Measurements from ENCODE around the gene ZNF22.

Gene ZNF22

DNA sequence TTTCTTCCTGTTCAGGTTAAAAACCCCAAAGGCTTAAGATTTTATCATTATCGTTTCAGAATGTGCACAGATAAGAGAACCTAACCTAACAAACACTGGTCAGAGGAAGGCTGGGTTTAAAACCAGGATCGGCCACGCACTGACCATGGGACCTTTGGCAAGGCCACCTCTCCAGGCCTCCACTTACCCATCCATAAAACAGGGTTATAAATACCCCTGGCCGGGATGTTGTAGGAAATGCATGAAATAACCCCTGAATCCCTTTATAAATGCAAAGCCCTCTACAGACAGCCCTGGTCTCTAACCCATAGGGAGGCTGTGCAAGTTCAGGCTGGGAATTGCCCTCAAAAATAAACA, 22.5 kb upstream of the ZNF22 start:
- DNase-seq = no peak

GRCh38 chr10:44978570-44979280, 22.0 kb upstream of the ZNF22 start, which contains the start of gene DEPP1:
Gene DEPP1, minus strand, starts transcription at chr10:44978809. Its CDS starts 779 bp downstream, at chr10:44978030.
- no peak for DNase-seq

GRCh38 chr10:44979281-44980191, 21.2 kb upstream of the ZNF22 start:
- DNase-seq = no peak

GRCh38 chr10:44980309-44981171, 20.2 kb upstream of the ZNF22 start:
- DNase-seq = no peak

GRCh38 chr10:44981172-44982113, 19.3 kb upstream of the ZNF22 start:
- no peak for DNase-seq

GRCh38 chr10:44982114-44982460, 18.6 kb upstream of the ZNF22 start:
- no peak for DNase-seq

GRCh38 chr10:44982496-44982895, 18.2 kb upstream of the ZNF22 start:
- no peak for DNase-seq

DNA sequence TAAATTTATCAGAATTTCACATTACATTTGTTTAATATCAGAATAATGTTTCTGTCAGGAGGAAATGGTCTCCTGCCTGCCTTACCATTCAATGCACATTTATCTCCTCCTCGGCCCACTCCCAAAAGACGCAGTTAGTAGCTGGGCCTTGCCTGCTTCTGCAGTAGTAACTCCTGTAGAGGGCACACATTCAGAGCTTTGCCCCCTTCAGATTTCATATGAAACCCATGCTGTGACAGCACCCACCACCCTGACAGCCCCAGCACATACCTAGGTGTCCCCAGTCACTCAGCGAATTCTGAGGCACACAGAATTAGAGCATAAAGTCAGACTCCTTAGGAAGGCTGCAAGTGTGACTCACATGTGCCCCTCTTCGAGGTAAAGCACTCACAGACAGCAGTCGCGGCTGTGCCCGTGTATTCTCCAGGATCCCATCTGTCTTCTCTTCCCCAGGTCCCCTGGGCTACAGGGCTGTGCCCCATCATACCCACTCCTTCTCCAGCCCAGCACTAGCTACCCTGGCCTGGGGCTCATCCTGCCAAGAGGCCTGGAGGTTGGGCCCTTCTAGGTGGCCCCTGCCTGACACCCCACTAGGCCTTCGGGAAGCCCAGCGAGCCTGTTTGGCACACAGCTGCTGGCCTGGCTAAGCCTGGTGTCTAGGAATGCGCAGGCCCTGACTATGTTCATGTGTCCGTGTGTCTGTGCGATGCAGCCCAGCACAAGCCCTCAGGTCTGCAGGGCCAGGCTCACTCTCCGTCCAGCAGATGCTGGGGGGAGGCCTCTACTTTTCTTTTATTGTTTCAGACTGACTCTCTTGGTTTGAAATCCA, 17.4 kb upstream of the ZNF22 start:
- no peak for DNase-seq

GRCh38 chr10:44983895-44984278, 16.8 kb upstream of the ZNF22 start:
- DNase-seq = no peak

GRCh38 chr10:44984671-44985101, 16.0 kb upstream of the ZNF22 start:
- no peak for DNase-seq

DNA sequence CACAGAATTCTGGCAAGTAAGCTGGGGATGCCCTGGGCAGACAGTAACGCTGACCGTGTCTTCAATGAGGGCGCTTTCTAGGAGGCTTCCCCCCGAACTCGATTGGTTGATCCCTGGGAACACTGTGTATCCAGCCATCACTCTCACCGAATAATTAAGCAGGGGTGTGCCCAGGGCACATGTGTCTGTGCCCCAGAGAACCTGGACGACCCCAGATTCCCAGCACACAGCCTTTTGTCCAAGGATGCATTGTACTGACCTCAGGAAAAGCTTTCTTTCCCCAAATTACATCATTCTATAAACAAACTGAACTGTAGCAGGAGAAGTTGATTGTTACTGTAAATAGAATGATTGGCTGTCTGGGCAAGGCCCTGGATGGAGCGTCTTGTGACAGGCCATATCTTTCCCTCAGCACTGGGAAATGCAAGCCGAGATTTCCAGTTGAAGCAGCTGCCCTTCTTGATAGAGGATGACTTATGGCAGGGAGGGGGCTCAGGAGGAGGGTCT, 15.5 kb upstream of the ZNF22 start:
- no peak for DNase-seq

DNA sequence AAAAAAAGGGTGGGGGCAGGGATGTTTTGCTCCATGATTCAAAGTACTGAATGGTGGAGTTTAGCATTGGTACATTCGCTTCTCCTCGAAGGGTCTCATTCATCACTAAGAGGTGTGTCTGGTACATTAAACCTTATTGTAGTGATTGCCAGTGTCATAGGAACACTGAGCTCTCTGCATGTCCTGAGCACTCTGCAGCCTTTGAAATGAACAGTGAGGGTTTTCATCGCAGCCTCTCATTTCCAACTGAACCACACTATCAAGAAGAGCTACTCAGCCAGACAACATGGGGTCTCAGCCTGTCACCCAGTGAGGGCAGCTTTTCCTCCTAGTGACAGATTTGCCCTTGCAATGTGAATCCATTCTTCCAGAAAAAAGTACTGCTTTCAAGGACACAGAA, 14.5 kb upstream of the ZNF22 start:
- DNase-seq = no peak

GRCh38 chr10:44986670-44987069, 14.1 kb upstream of the ZNF22 start:
- DNase-seq = no peak

- DNase-seq = no peak
Observed at GRCh38 chr10:44988957-44989585, 11.7 kb upstream of the ZNF22 start.

- no peak for DNase-seq
Observed at GRCh38 chr10:44989597-44990301, 11.0 kb upstream of the ZNF22 start.

GRCh38 chr10:44990302-44990655, 10.4 kb upstream of the ZNF22 start:
- no peak for DNase-seq

- no peak for DNase-seq
Observed at GRCh38 chr10:44990965-44991364, 9.8 kb upstream of the ZNF22 start.

DNA sequence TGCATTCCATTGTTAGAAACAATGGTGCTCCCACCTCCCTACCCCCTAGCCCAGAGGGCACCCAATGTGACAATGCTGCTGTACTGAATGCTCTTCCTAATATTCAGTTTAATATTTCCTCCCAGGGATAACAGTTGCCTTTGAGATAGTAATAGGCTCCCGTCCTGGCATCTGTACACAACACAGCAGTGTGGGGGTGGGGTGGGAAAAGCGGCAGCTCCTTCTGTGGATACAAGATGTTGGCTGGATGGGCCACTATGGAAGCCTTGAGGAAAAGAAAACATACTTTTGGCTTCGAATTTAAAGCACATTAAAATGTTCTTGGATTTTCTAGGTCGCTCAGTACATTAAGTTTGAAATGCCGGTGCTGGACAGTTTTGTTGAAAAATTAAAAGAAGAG, 9.2 kb upstream of the ZNF22 start:
- DNase-seq = no peak

DNA sequence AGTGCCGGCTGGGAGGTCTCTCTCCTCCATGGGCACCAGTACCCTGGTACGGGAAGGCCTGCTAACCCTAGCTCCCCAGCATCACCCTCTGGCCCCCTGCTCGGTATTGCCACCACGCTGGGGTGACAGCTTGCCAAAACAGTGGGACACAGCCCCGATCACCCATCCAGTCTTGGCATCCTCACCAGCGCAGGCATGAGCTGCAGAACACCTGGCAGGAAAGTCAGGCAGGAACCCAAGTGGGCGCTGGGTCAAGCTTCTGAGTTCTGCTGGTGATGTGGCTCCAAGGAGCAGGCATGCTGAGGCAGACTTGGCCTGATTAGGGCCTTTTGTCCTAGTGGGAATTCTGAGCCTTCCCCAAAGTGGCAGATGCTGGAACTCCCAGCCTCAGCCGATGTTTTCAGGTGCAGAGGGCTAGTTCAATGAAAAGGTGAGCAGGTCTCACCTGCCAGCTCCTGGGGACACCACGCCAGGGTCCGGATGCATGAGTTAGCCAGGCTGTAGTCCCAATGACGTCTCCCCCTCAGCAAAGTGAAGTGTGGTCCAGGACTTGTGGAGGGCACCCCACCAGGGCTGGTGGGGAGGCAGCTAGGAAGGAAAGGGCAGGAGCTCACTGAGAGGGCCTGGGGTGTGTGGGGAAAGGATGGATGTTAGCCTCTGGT, 8.5 kb upstream of the ZNF22 start:
- DNase-seq = no peak

All from T-helper 9 cell (primary cell).